H1 (cell line): ENCODE measurements around the gene LRRC4. TPM values are rescaled to one million over a fixed set of nuclear protein-coding genes. Genes with fewer than 3 reads are reported as not detected.

Source experiments
- BCL11A ChIP-seq, 2 experiments: IDR thresholded peaks; one replicate each; pipeline ENCODE4 v1.6.1; 2011; ENCODE audit warnings: low read depth in 2 of 2, low read length in 2 of 2, mild to moderate bottlenecking in 2 of 2
- CREB1 ChIP-seq: IDR thresholded peaks from 2 replicates; pipeline ENCODE4 v1.6.1; 2012; ENCODE audit warnings: inconsistent platforms
- FOSL1 ChIP-seq: IDR thresholded peaks from 2 replicates; pipeline ENCODE4 v1.6.1; 2011; ENCODE audit warnings: mild to moderate bottlenecking, low read depth, low read length, moderate library complexity; ENCODE audit not compliant: insufficient read depth
- JUN ChIP-seq: IDR thresholded peaks from 2 replicates; pipeline ENCODE4 v1.6.1; 2011; ENCODE audit warnings: low read depth, mild to moderate bottlenecking, improper control_type of control experiment, low read length
- KDM4A ChIP-seq: IDR thresholded peaks from one replicate; pipeline ENCODE4 v1.7.1; 2012; ENCODE audit warnings: low read depth, mild to moderate bottlenecking, moderate library complexity, low read length, inconsistent platforms; ENCODE audit not compliant: severe bottlenecking
- RFX5 ChIP-seq: IDR thresholded peaks from 2 replicates; pipeline ENCODE4 v1.6.1; 2011; ENCODE audit warnings: low read depth, low read length, improper control_type of control experiment, borderline replicate concordance
- SP1 ChIP-seq: IDR thresholded peaks from 2 replicates; pipeline ENCODE4 v1.6.1; 2011; ENCODE audit warnings: low read depth, low read length
- polyA plus RNA-seq, 7 experiments: library from polyadenylated mRNA; depleted of rRNA in 3 of 7; stranded (reverse) in 5 of 7; unstranded in 2 of 7; fragments of >200 nt in 5 of 7; fragments of 200-250 nt in 2 of 7; gene quantifications; 1 replicate in 5 of 7; 2 replicates in 1 of 7; 4 replicates in 1 of 7; pipeline versions ENCODE4 v1.2.1 to v1.2.3, GENCODE V29; 2011 to 2013; ENCODE audit warnings: missing spikeins in 2 of 7, mixed read lengths in 2 of 7
- total RNA-seq: library from RNA; stranded (reverse); fragmentation: NEBNext Ultra II Directional; extraction: Animal tissue kit (Norgen Biotek cat#: 25700); gene quantifications from 2 replicates; pipeline ENCODE4 v1.2.1, GENCODE V29; 2021
- TF ChIP-seq, protein P1 (sequence below): IDR thresholded peaks from 2 replicates; pipeline ENCODE4 v1.6.1; 2012; ENCODE audit warnings: low read length, inconsistent platforms

The LRRC4 gene
- total and polyA plus RNA-seq, 2 of the 8 experiments (the other 6 are each of a cell fraction or from before 2014, with no cell fraction given): 13.4 to 16.4 TPM

- TF ChIP-seq, protein P1, sequence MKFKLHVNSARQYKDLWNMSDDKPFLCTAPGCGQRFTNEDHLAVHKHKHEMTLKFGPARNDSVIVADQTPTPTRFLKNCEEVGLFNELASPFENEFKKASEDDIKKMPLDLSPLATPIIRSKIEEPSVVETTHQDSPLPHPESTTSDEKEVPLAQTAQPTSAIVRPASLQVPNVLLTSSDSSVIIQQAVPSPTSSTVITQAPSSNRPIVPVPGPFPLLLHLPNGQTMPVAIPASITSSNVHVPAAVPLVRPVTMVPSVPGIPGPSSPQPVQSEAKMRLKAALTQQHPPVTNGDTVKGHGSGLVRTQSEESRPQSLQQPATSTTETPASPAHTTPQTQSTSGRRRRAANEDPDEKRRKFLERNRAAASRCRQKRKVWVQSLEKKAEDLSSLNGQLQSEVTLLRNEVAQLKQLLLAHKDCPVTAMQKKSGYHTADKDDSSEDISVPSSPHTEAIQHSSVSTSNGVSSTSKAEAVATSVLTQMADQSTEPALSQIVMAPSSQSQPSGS: no peak
- TF ChIP-seq BCL11A (IDR thresholded peaks at IDR 0.05; ENCODE audit: low read depth in 2 of 2, low read length in 2 of 2) (no peak), FOSL1 (no peak), JUN (no peak), SP1 (no peak), RFX5 (no peak), CREB1 (no peak), KDM4A (no peak)
Observed at GRCh38 chr7:127978421-127978820, 52.8 kb downstream of the LRRC4 start (continued).

Other genes with a start within 250 kb of the LRRC4 start
- not detected in 2 replicates for gene LEP, start 209.8 kb upstream of the LRRC4 start, total RNA-seq
- not detected in 2 replicates for gene LEP, start 209.8 kb upstream of the LRRC4 start, polyA plus RNA-seq (2011; rRNA removed)